ENCODE results near the gene PCYT1B.
A peak's percentile ranks its signal among the peaks of the same experiment; 100 is the strongest.

PCYT1B gene

DNA sequence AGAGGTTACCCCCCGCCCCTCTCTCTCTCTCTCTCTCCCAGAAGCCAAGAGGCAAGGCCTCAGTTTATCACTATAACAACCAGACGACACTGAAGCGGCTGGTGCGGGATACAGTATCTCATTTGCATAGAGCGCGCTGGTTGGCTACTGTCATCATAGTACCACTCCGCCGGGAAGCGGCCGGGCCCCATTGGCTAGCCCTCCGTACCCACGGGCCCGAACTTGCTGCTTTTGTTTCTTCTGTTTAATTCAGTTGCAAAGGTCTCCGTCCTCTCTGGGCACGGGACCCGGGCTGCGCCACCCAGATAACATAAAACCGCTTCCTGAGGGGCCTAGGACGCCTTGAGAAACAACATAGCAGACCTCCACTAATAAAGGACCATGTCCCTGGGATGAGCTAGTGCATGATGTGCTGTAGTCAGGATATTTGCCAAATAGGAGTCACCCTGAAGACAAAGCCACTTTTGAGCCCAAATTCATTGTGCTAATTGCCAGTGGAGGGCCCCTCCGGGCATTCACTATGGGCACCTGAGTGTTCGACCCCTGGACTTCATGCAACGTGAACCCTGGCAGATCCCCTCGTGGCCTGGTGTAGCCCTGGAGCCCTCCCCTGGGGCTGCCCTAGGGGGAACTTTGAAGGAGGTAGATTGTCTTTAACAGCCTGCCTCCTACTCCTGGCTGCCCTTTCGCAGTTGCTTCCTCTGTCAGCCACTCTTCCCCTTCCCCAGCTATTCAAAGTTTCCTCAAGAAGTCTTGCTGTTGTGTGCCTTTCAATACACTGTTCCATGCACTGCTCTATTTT is at the start of gene PCYT1B:
Gene PCYT1B (minus strand): TSS at position 91 of the 802 bp plus-strand sequence. CDS start 242 bp downstream, outside the sequence.
- H3K27me3 ChIP-seq (ENCODE audit: control insufficient read depth in 5 of 5, insufficient read depth in 4 of 5, low read length in 5 of 5): peaks cover 0 to 35% (median 19%) of the 10 kb centered on the region in 5 donors
- no peaks in the 10 kb centered on the region for H3K9me3 ChIP-seq (ENCODE audit: control insufficient read depth in 5 of 5, low read length in 5 of 5)
- no peak within 1 kb of the TSS for H3K27ac ChIP-seq (ENCODE audit: low read depth, low read length)
- H3K4me3 ChIP-seq (ENCODE audit: low read depth in 1 of 5, low read length in 5 of 5): peak within 1 kb of the TSS; percentile 42 to 52 (median 48)
- no peaks in the 10 kb centered on the region for H3K36me3 ChIP-seq (ENCODE audit: control insufficient read depth in 5 of 5, insufficient read depth in 5 of 5, low read length in 5 of 5)
- peaks cover 2 to 14% (median 11%) of the 10 kb centered on the region in 5 donors for H3K4me1 ChIP-seq (ENCODE audit: control insufficient read depth in 5 of 5, insufficient read depth in 5 of 5, low read length in 5 of 5)
- H3K9ac ChIP-seq (ENCODE audit: low read length in 5 of 5): no peak within 1 kb of the TSS

DNA sequence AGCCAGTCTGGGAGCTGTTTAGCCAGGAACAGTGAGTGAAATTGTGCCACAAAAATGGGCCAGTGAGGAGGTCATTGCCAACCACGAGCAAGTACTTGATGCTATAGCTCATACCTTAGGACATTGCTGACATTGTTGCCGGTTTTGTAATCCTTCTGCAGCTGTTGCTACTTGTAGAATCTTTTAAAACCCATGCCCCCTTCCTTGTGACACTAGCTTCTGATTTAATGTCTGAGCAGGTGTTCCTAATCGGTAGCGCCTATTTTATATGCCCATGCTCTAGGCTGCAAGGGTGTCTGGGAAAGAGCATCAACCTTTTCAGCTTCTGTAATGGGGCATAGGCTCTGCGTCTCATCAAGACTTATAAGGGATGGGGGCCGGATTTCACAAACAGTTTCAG is 49.1 kb upstream of the PCYT1B start:
- no peak overlapping the region for H3K4me3 ChIP-seq (ENCODE audit: low read depth in 1 of 5, low read length in 5 of 5)
- no peak overlapping the region for H3K9ac ChIP-seq (ENCODE audit: low read length in 5 of 5)
- peaks cover 0 to 11% (median 3%) of the 10 kb centered on the region in 5 donors for H3K36me3 ChIP-seq (ENCODE audit: control insufficient read depth in 5 of 5, insufficient read depth in 5 of 5, low read length in 5 of 5)
- H3K27ac ChIP-seq (ENCODE audit: low read depth, low read length): no peak overlapping the region
- peaks cover 0 to 8% (median 0%) of the 10 kb centered on the region in 5 donors for H3K27me3 ChIP-seq (ENCODE audit: control insufficient read depth in 5 of 5, insufficient read depth in 4 of 5, low read length in 5 of 5)
- H3K4me1 ChIP-seq (ENCODE audit: control insufficient read depth in 5 of 5, insufficient read depth in 5 of 5, low read length in 5 of 5): peaks cover 0 to 11% (median 8%) of the 10 kb centered on the region in 5 donors
- peaks cover 0 to 3% (median 0%) of the 10 kb centered on the region in 5 donors for H3K9me3 ChIP-seq (ENCODE audit: control insufficient read depth in 5 of 5, low read length in 5 of 5)

DNA sequence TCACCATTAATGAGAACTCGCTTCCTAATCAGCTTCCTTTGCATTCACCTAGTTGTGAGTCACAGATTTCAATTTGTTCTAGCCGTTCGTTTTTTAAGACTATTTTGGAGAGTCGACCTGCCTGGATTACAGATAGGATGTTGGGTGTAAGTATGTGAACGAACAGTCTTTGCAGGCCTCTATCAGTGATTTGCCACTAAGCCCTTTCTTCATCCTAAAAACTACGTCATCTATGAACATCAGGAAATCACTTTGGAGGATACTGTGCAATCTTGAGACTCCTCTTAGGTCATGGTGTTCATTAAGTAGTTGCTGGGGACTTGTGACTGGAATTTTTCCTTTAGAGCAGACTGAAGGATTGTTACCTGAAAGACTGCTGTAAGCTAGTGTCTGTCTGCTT is 47.7 kb upstream of the PCYT1B start:
- Histone ChIP-seq H3K4me3 (ENCODE audit: low read depth in 1 of 5, low read length in 5 of 5) (peak overlapping the region in 1 of 5 donors; percentile 70), H3K9me3 (ENCODE audit: control insufficient read depth in 5 of 5, low read length in 5 of 5) (peaks cover 0 to 3% (median 0%) of the 10 kb centered on the region in 5 donors), H3K27ac (ENCODE audit: low read depth, low read length) (no peak overlapping the region), H3K36me3 (ENCODE audit: control insufficient read depth in 5 of 5, insufficient read depth in 5 of 5, low read length in 5 of 5) (peaks cover 0 to 5% (median 0%) of the 10 kb centered on the region in 5 donors), H3K27me3 (ENCODE audit: control insufficient read depth in 5 of 5, insufficient read depth in 4 of 5, low read length in 5 of 5) (peaks cover 0 to 8% (median 0%) of the 10 kb centered on the region in 5 donors), H3K9ac (ENCODE audit: low read length in 5 of 5) (no peak overlapping the region), H3K4me1 (ENCODE audit: control insufficient read depth in 5 of 5, insufficient read depth in 5 of 5, low read length in 5 of 5) (peaks cover 0 to 11% (median 8%) of the 10 kb centered on the region in 5 donors)

DNA sequence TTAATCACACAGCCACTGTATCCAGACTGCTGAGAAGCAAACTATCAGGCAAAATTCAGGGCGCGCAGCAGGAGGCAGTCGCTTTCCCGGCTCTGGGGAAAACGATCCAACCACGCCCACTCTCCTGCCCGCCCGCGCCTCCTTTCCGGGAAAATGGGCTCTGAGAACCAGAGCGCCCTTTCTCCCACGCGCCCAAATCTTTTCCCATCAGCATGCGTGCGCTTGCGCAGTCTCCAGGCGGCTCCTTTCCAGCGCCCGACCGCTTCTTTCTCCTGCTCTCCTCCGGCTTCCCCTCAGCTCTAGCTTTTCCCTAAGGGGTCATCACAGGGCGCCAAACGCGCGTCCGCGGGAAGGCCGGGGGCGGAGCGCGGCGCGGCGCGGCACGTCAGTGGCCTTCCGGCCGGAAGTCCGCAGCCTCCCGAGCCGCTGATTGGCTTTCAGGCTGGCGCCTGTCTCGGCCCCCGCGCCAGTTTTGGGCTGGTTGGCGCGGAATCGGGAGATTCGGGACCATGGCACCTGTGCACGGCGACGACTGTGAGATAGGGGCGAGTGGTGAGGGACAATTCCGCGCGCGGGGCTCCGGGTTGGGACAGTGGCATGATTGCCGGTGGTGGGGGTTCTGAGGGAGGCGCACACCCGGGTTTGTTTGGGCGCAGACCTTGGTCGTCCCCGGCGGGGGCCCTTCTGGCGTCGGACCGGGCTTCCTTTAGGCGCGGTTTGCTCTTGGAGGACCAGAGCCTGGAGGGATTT is 46.5 kb upstream of the PCYT1B start, which contains the start of gene POLA1:
Gene POLA1 (plus strand): TSS at position 466 of the 750 bp plus-strand sequence. CDS start 44 bp downstream, at position 510.
- Histone ChIP-seq H3K9ac (ENCODE audit: low read length in 5 of 5) (peak within 1 kb of the TSS; percentile 65 to 99 (median 76)), H3K27ac (ENCODE audit: low read depth, low read length) (peak within 1 kb of the TSS; percentile 8), H3K36me3 (ENCODE audit: control insufficient read depth in 5 of 5, insufficient read depth in 5 of 5, low read length in 5 of 5) (peaks cover 0 to 3% (median 0%) of the 10 kb centered on the region in 5 donors), H3K9me3 (ENCODE audit: control insufficient read depth in 5 of 5, low read length in 5 of 5) (peaks cover 0 to 3% (median 0%) of the 10 kb centered on the region in 5 donors), H3K27me3 (ENCODE audit: control insufficient read depth in 5 of 5, insufficient read depth in 4 of 5, low read length in 5 of 5) (peaks cover 0 to 8% (median 0%) of the 10 kb centered on the region in 5 donors), H3K4me1 (ENCODE audit: control insufficient read depth in 5 of 5, insufficient read depth in 5 of 5, low read length in 5 of 5) (peaks cover 0 to 11% (median 8%) of the 10 kb centered on the region in 5 donors), H3K4me3 (ENCODE audit: low read depth in 1 of 5, low read length in 5 of 5) (peak within 1 kb of the TSS; percentile 60 to 73 (median 70))

DNA sequence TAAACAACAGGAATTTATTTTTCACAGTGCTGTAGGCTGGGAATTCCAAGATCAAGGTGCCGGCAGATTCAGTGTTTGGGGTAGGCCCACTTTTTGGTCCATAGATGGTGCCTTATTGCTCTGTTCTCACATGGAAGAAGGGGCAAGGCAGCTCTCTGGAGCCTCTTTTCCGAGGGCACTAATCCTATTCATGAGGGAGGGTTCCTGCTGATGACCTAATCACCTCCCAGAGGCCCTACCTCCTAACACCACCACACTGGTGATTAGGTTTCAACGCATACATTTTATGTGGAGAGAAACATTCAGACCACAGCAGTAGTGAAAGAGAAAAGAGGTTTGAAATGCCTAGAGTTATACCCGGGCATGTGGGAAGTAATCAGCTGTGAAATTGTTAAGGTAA is 45.2 kb upstream of the PCYT1B start:
- H3K9ac ChIP-seq (ENCODE audit: low read length in 5 of 5): no peak overlapping the region
- peaks cover 0 to 3% (median 0%) of the 10 kb centered on the region in 5 donors for H3K9me3 ChIP-seq (ENCODE audit: control insufficient read depth in 5 of 5, low read length in 5 of 5)
- peaks cover 0 to 3% (median 0%) of the 10 kb centered on the region in 5 donors for H3K36me3 ChIP-seq (ENCODE audit: control insufficient read depth in 5 of 5, insufficient read depth in 5 of 5, low read length in 5 of 5)
- no peak overlapping the region for H3K27ac ChIP-seq (ENCODE audit: low read depth, low read length)
- peaks cover 0 to 11% (median 8%) of the 10 kb centered on the region in 5 donors for H3K4me1 ChIP-seq (ENCODE audit: control insufficient read depth in 5 of 5, insufficient read depth in 5 of 5, low read length in 5 of 5)
- peaks cover 0 to 8% (median 0%) of the 10 kb centered on the region in 5 donors for H3K27me3 ChIP-seq (ENCODE audit: control insufficient read depth in 5 of 5, insufficient read depth in 4 of 5, low read length in 5 of 5)
- no peak overlapping the region for H3K4me3 ChIP-seq (ENCODE audit: low read depth in 1 of 5, low read length in 5 of 5)

DNA sequence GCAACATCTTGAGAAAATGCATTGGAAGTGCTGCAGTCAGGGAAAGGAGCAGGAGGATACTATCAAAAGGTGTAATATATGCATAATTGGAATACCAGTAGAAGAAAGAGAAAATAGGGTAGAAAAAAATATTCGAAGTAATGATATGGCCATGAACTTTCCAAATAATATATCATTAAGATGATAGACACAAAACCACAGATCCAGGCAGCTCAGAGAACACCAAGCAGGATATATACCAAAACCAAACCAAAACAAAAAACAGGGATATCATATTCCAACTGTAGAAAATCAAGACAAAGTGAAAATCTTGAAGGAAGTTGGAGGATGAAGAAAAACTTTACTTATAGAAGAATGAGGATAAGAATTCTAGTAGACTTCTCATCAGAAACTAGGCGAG is 36.9 kb upstream of the PCYT1B start:
- Histone ChIP-seq H3K9ac (ENCODE audit: low read length in 5 of 5) (no peak overlapping the region), H3K4me1 (ENCODE audit: control insufficient read depth in 5 of 5, insufficient read depth in 5 of 5, low read length in 5 of 5) (no peaks in the 10 kb centered on the region), H3K27ac (ENCODE audit: low read depth, low read length) (no peak overlapping the region), H3K27me3 (ENCODE audit: control insufficient read depth in 5 of 5, insufficient read depth in 4 of 5, low read length in 5 of 5) (peaks cover 0 to 5% (median 0%) of the 10 kb centered on the region in 5 donors), H3K4me3 (ENCODE audit: low read depth in 1 of 5, low read length in 5 of 5) (no peak overlapping the region), H3K9me3 (ENCODE audit: control insufficient read depth in 5 of 5, low read length in 5 of 5) (peaks cover 0 to 4% (median 0%) of the 10 kb centered on the region in 5 donors), H3K36me3 (ENCODE audit: control insufficient read depth in 5 of 5, insufficient read depth in 5 of 5, low read length in 5 of 5) (no peaks in the 10 kb centered on the region)

DNA sequence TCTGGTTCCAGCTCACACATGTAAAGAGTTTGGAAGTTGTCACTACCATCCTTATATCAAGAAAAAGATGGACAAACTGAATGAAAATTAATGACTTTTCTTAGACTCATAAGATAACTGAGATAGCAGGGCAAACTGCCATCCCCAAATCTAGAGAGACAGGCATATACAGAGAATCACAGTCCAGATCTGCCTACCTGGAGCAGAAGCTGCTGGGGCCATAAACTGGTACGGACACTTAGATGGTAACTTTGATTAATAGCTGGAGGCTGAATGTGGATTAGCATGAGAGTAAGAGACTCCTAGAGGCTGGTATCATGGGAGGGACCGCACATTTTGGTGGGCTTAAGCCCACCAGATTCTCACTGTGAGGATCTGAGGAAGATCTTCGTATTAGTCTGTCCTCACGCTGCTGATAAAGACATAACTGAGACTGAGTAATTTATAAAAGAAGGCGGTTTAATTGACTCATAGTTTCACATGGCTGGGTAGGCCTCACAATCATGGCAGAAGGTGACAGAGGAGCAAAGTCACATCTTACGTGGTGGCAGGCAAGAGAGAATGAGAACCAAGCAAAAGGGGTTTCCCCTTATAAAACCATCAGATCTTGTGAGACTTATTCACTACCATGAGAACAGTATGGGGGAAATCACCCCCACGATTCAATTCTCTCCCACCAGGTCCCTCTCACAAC is 35.7 kb upstream of the PCYT1B start:
- Histone ChIP-seq H3K4me3 (ENCODE audit: low read depth in 1 of 5, low read length in 5 of 5) (no peak overlapping the region), H3K27me3 (ENCODE audit: control insufficient read depth in 5 of 5, insufficient read depth in 4 of 5, low read length in 5 of 5) (peaks cover 0 to 5% (median 0%) of the 10 kb centered on the region in 5 donors), H3K9me3 (ENCODE audit: control insufficient read depth in 5 of 5, low read length in 5 of 5) (peaks cover 0 to 4% (median 0%) of the 10 kb centered on the region in 5 donors), H3K27ac (ENCODE audit: low read depth, low read length) (no peak overlapping the region), H3K4me1 (ENCODE audit: control insufficient read depth in 5 of 5, insufficient read depth in 5 of 5, low read length in 5 of 5) (no peaks in the 10 kb centered on the region), H3K9ac (ENCODE audit: low read length in 5 of 5) (no peak overlapping the region), H3K36me3 (ENCODE audit: control insufficient read depth in 5 of 5, insufficient read depth in 5 of 5, low read length in 5 of 5) (no peaks in the 10 kb centered on the region)

DNA sequence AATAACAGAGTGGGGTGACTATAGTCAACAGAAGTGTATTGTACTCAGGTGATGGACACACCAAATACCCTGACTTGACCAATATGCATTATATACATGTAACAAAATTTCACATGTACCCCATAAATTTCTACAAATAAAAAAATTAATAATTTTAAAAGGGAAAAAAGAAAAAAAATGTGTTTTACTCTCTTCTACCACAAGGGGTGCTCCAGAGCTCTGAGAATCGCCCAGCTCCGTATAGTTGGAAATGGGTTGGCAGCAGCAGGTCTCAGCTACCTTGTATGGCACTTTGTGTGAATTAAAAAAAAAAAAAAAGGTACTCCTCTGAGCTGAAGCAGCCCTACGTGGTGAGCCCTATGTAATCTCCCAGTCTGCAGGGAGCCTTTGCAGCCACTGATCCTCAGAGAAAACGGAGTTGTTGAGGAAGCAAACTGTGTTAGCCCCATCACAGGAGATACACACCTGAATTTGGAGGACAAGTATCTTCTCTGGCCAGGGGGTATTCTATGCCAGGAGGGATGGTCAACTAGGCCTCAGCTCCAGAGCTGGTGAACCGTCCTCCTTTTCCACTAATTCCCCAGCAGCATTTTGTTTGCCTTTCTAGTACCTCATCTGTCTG is 29.4 kb upstream of the PCYT1B start:
- no peaks in the 10 kb centered on the region for H3K4me1 ChIP-seq (ENCODE audit: control insufficient read depth in 5 of 5, insufficient read depth in 5 of 5, low read length in 5 of 5)
- no peak overlapping the region for H3K27ac ChIP-seq (ENCODE audit: low read depth, low read length)
- no peaks in the 10 kb centered on the region for H3K36me3 ChIP-seq (ENCODE audit: control insufficient read depth in 5 of 5, insufficient read depth in 5 of 5, low read length in 5 of 5)
- H3K9ac ChIP-seq (ENCODE audit: low read length in 5 of 5): no peak overlapping the region
- peaks cover 0 to 17% (median 5%) of the 10 kb centered on the region in 5 donors for H3K27me3 ChIP-seq (ENCODE audit: control insufficient read depth in 5 of 5, insufficient read depth in 4 of 5, low read length in 5 of 5)
- no peaks in the 10 kb centered on the region for H3K9me3 ChIP-seq (ENCODE audit: control insufficient read depth in 5 of 5, low read length in 5 of 5)
- no peak overlapping the region for H3K4me3 ChIP-seq (ENCODE audit: low read depth in 1 of 5, low read length in 5 of 5)

DNA sequence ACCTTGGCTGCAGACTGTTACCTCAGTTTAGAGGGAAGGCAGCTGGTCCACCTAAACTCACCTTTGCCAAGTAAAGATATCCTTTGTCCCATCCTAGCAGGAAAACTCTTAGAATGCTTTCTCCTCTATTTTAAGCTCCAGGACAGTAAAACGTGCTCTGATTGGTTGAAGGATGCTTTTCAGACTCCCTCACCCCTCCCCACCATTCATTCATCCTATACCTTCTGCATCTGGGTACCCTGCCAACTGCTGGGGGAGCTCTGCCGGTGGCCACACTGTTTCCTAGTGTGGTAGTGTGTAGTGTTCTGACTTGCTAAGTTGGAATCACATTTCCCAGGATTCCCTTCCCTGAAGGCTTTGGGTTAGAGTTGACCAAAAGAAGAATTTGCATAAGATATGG is 26.3 kb upstream of the PCYT1B start:
- no peaks in the 10 kb centered on the region for H3K4me1 ChIP-seq (ENCODE audit: control insufficient read depth in 5 of 5, insufficient read depth in 5 of 5, low read length in 5 of 5)
- H3K27ac ChIP-seq (ENCODE audit: low read depth, low read length): no peak overlapping the region
- no peaks in the 10 kb centered on the region for H3K9me3 ChIP-seq (ENCODE audit: control insufficient read depth in 5 of 5, low read length in 5 of 5)
- H3K36me3 ChIP-seq (ENCODE audit: control insufficient read depth in 5 of 5, insufficient read depth in 5 of 5, low read length in 5 of 5): no peaks in the 10 kb centered on the region
- H3K4me3 ChIP-seq (ENCODE audit: low read depth in 1 of 5, low read length in 5 of 5): no peak overlapping the region
- H3K27me3 ChIP-seq (ENCODE audit: control insufficient read depth in 5 of 5, insufficient read depth in 4 of 5, low read length in 5 of 5): peaks cover 0 to 17% (median 5%) of the 10 kb centered on the region in 5 donors
- no peak overlapping the region for H3K9ac ChIP-seq (ENCODE audit: low read length in 5 of 5)
